OCI-LY7 (cell line): Measurements from ENCODE around the gene KAT2A. TPM values are rescaled to one million over a fixed set of nuclear protein-coding genes. Genes with fewer than 3 reads are reported as not detected.
A peak's percentile ranks its signal among the peaks of the same experiment; 100 is the strongest.

Source experiments
- BruUV-seq: library from RNA; stranded (reverse); fragments of 400-500 nt; replicated peaks from 2 replicates; lab custom pipeline; 2021; lab: Mats Ljungman, UMichigan
- CTCF ChIA-PET: fragments of 300-600 bp; sonication (Branson Sonifier 250); formaldehyde crosslinking; loops from one replicate; lab custom pipeline; 2022; ENCODE audit warnings: antibody characterized with exemption; ENCODE audit not compliant: unreplicated experiment; lab: Charles Lee
- POLR2A ChIA-PET: fragments of 300-600 bp; sonication (Branson Sonifier 250); formaldehyde crosslinking; loops from one replicate; lab custom pipeline; 2022; ENCODE audit warnings: antibody characterized with exemption; lab: Charles Lee
- DNase-seq: peaks from one replicate; pipeline ENCODE4 v3.0.0-alpha.2; 2015; ENCODE audit warnings: low spot score
- H2AFZ ChIP-seq: fragments of 200-600 bp; sonication (generic), shearing (Covaris generic); 2 replicates; pipeline ENCODE4 v1.6.1; 2014; ENCODE audit warnings: mild to moderate bottlenecking, antibody characterized with exemption, low read length, moderate library complexity
- H3K27ac ChIP-seq: fragments of 200-600 bp; sonication (generic); 2 replicates; pipeline ENCODE4 v1.5.1; 2014; ENCODE audit warnings: mixed run types, low read depth, mild to moderate bottlenecking, moderate library complexity, low read length, inconsistent platforms; ENCODE audit not compliant: poor library complexity, severe bottlenecking
- H3K36me3 ChIP-seq: fragments of 200-600 bp; sonication (generic); 2 replicates; pipeline ENCODE4 v1.6.1; 2014; ENCODE audit warnings: mild to moderate bottlenecking, antibody characterized with exemption, low read length, moderate library complexity, mixed read lengths; ENCODE audit not compliant: insufficient read depth
- H3K4me1 ChIP-seq: fragments of 200-600 bp; sonication (generic); 2 replicates; pipeline ENCODE4 v1.5.1; 2014; ENCODE audit warnings: mild to moderate bottlenecking, low read length; ENCODE audit not compliant: insufficient read depth, poor library complexity, severe bottlenecking
- H3K4me2 ChIP-seq: fragments of 200-600 bp; sonication (generic); 2 replicates; pipeline ENCODE4 v1.6.1; 2014; ENCODE audit warnings: mild to moderate bottlenecking, low read length
- H3K4me3 ChIP-seq: fragments of 200-600 bp; sonication (generic); 2 replicates; pipeline ENCODE4 v1.5.1; 2014; ENCODE audit warnings: mild to moderate bottlenecking, low read depth, low read length; ENCODE audit not compliant: poor library complexity, severe bottlenecking
- H3K79me2 ChIP-seq: fragments of 200-600 bp; sonication (generic); 2 replicates; pipeline ENCODE4 v1.6.1; 2016; ENCODE audit warnings: low read depth, mild to moderate bottlenecking, low read length, moderate library complexity, mixed read lengths; ENCODE audit not compliant: insufficient read depth
- H3K9me2 ChIP-seq: fragments of 200-600 bp; sonication (generic); 2 replicates; pipeline ENCODE4 v1.6.1; 2016; ENCODE audit warnings: mild to moderate bottlenecking, low read length, mixed read lengths; ENCODE audit not compliant: insufficient read depth
- H3K9me3 ChIP-seq: fragments of 200-600 bp; sonication (generic); 2 replicates; pipeline ENCODE4 v1.6.1; 2014; ENCODE audit warnings: mild to moderate bottlenecking, mixed run types, low read length, mixed read lengths
- H4K20me1 ChIP-seq: fragments of 200-600 bp; sonication (generic); 2 replicates; pipeline ENCODE4 v1.6.1; 2014; ENCODE audit warnings: mild to moderate bottlenecking, antibody characterized with exemption, low read length, moderate library complexity, mixed read lengths; ENCODE audit not compliant: insufficient read depth
- EZH2phosphoT487 ChIP-seq: fragments of 200-600 bp; sonication (generic); IDR thresholded peaks from 2 replicates; pipeline ENCODE4 v1.6.1; 2018; ENCODE audit warnings: low read depth, borderline replicate concordance, mild to moderate bottlenecking, mixed run types, antibody characterized with exemption, low read length, moderate library complexity, mixed read lengths
- intact Hi-C: fragments of 100-400 bp; cut with micrococcal nuclease; formaldehyde crosslinking; loops from one replicate; pipeline ENCODE4 v1.10.0; 2022; ENCODE audit not compliant: unreplicated experiment
- total RNA-seq, 2 experiments: library from RNA; depleted of rRNA in 1 of 2; stranded (reverse); fragments of >200 nt in 1 of 2; shearing (Covaris generic) in 1 of 2; gene quantifications; 2 replicates each; pipeline ENCODE4 v1.2.3, GENCODE V29; 2014 to 2022
- TF ChIP-seq, protein P1 (sequence below): fragments of 200-600 bp; sonication (generic); conservative IDR thresholded peaks from 2 replicates; pipeline ENCODE4 v1.5.1; 2014; ENCODE audit warnings: mild to moderate bottlenecking, antibody characterized with exemption, low read length, moderate library complexity, mixed read lengths

Gene KAT2A
- total RNA-seq, 2 experiments from 2014 or later: 73.0 to 89.8 TPM

DNA sequence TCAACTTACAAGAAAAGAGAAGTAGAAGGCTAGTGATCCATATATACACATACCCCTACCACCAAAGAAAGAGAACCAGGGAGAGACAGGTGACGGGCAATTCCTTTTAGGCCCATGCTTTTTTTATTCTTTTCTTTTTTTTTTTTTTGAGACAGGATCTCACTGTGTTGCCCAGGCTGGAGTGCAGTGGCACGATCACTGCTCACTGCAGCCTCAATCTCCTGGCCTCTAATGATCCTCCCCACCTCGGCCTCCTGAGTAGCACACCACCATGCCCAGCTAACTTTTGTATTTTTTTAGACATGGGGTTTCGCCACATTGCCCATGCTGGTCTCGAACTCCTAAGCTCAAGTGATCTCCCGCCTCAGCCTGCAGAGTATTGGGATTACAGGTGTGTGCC, 6.2 kb upstream of the KAT2A start:
- DNase-seq: no peak
- peak overlapping the region; percentile 18 for H3K27ac ChIP-seq
- H2AFZ ChIP-seq: no peak overlapping the region
- POLR2A ChIA-PET: interaction anchor here (0.7 kb wide), 1 partner anchor 59 kb away, joined by 3 read pairs; no protein-coding TSS in a partner anchor
- H3K4me2 ChIP-seq: no peak overlapping the region
- TF ChIP-seq, protein P1, sequence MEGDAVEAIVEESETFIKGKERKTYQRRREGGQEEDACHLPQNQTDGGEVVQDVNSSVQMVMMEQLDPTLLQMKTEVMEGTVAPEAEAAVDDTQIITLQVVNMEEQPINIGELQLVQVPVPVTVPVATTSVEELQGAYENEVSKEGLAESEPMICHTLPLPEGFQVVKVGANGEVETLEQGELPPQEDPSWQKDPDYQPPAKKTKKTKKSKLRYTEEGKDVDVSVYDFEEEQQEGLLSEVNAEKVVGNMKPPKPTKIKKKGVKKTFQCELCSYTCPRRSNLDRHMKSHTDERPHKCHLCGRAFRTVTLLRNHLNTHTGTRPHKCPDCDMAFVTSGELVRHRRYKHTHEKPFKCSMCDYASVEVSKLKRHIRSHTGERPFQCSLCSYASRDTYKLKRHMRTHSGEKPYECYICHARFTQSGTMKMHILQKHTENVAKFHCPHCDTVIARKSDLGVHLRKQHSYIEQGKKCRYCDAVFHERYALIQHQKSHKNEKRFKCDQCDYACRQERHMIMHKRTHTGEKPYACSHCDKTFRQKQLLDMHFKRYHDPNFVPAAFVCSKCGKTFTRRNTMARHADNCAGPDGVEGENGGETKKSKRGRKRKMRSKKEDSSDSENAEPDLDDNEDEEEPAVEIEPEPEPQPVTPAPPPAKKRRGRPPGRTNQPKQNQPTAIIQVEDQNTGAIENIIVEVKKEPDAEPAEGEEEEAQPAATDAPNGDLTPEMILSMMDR: no peak
- no peak for TF ChIP-seq EZH2phosphoT487
- no peaks in the 10 kb centered on the region for H3K9me3 ChIP-seq
- peaks cover 19% of the 10 kb centered on the region for H3K4me1 ChIP-seq
- intact Hi-C loops: no loop called here
- no TSS peak for BruUV-seq
- H3K79me2 ChIP-seq: peaks cover 18% of the 10 kb centered on the region
- no peaks in the 10 kb centered on the region for H3K9me2 ChIP-seq
- H3K4me3 ChIP-seq: no peak overlapping the region
- H3K36me3 ChIP-seq: peaks cover 78% of the 10 kb centered on the region
- 0 out of 2 replicates have a peak, but pooled peaks cover 4% of the 10 kb centered on the region for H4K20me1 ChIP-seq
- CTCF ChIA-PET: no interaction called here

DNA sequence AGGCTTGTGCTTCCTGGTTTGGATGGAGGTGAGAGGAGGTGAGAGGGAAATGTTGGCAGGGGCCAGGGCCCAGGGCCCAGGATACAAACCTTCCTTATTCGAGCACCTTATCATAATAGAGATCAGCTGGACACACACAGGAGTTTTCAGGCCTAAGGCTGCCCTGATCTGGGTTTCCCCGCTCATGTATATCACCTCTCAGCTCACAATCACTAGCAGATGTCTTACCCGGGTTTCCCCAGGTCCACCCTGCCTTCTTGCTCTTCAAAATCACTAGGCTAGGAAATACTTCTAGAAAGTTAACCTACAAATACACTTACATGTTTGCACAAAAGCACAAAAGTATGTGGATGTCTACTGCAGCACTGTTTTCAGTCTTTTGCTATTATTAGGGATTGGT, 5.7 kb upstream of the KAT2A start:
- H3K9me3 ChIP-seq: no peaks in the 10 kb centered on the region
- no peak overlapping the region for H3K4me2 ChIP-seq
- H3K4me1 ChIP-seq: peaks cover 13% of the 10 kb centered on the region
- POLR2A ChIA-PET: interaction anchor here (0.7 kb wide), 1 partner anchor 23 kb away, joined by 3 read pairs; no protein-coding TSS in a partner anchor
- intact Hi-C loops: no loop called here
- CTCF ChIA-PET: no interaction called here
- peaks cover 13% of the 10 kb centered on the region for H3K79me2 ChIP-seq
- H4K20me1 ChIP-seq: no peaks in the 10 kb centered on the region
- H3K9me2 ChIP-seq: no peaks in the 10 kb centered on the region
- no peak overlapping the region for H3K4me3 ChIP-seq
- no peak overlapping the region for H2AFZ ChIP-seq
- no TSS peak for BruUV-seq
- peak overlapping the region; percentile 18 for H3K27ac ChIP-seq
- no peak for TF ChIP-seq EZH2phosphoT487
- TF ChIP-seq, protein P1: no peak
- H3K36me3 ChIP-seq: peaks cover 78% of the 10 kb centered on the region
- no peak for DNase-seq

DNA sequence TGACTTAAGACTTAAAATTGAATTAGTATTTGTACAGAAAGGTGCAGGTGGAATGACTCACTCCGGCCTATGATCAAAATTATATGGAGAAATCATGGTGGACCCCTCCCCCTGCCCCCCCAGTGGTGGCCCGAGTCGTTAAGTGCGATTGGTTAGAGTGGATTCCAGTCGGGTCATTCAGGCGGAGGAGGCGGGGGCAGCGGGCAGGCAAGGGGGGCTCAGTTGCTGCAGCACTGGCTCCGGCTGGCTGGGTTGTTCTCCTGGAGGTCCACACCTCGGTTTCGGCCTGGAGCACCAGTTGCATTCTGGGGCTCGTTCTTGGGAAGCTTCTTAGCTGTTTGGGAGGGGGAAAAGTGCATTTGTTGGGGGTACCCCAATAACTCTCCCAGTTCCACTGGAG, 4.4 kb upstream of the KAT2A start:
- Histone ChIP-seq H3K79me2 (peaks cover under 1% of the 10 kb centered on the region; the same call in 1 of the 2 replicates), H3K36me3 (peaks cover 68% of the 10 kb centered on the region), H3K4me2 (no peak overlapping the region), H4K20me1 (no peaks in the 10 kb centered on the region), H3K9me2 (no peaks in the 10 kb centered on the region), H3K4me3 (no peak overlapping the region), H3K27ac (no peak overlapping the region), H2AFZ (no peak overlapping the region), H3K9me3 (no peaks in the 10 kb centered on the region), H3K4me1 (peaks cover 6% of the 10 kb centered on the region)
- BruUV-seq: no TSS peak
- ChIA-PET CTCF (no interaction called here), POLR2A (no interaction called here)
- no peak for TF ChIP-seq EZH2phosphoT487
- TF ChIP-seq, protein P1: no peak
- DNase-seq: no peak
- intact Hi-C loops: no loop called here
